ENCODE data around the gene TPST1. TPM values are rescaled to one million over a fixed set of nuclear protein-coding genes. Genes with fewer than 3 reads are reported as not detected.

The TPST1 gene
- total and polyA plus RNA-seq, 2 of the 8 experiments (the other 6 are each of a cell fraction or from before 2014, with no cell fraction given): 8.2 to 18.4 TPM

DNA sequence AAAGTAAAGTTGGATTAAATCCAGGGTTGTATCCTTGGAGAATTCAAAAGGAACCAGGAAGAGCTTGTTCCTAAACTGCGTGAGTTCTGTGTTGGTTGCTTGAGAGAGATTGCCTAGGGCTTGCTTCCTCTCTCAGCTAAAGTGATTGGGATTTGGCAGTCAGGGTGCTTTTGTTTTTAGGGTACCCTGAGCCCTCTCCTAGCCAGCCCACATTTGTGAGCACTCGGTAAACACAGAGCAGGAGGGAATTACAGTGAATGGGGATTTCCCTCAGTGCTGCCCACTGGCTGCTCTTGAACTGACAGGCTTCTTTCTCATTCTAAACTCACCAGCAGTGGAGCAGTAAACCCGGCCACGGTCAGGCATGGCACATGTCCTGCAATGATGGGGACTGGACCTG lies 146.9 kb downstream of the TPST1 start:
- no peak overlapping the region for H3K4me3 ChIP-seq (ENCODE audit: extremely low read depth in 1 of 4, insufficient read depth in 2 of 4, low read depth in 3 of 4, low read length in 4 of 4)
- H3K4me2 ChIP-seq (ENCODE audit: insufficient read depth in 1 of 2, low read depth in 2 of 2, low read length in 2 of 2): peak overlapping the region; percentile 15 to 24; a peak in 1 of 4 replicates
- no peak overlapping the region for H4K5ac ChIP-seq (ENCODE audit: insufficient read length, low read depth, low read length)
- no peak overlapping the region for H3K18ac ChIP-seq (ENCODE audit: extremely low read depth, low read length)
- no peaks in the 10 kb centered on the region for H4K20me1 ChIP-seq (replicated peaks in 1 of 2; ENCODE audit: control insufficient read depth in 1 of 2, insufficient read depth in 2 of 2, low read length in 2 of 2)
- no peak overlapping the region for H2BK120ac ChIP-seq (replicated peaks; ENCODE audit: low read depth, low read length)
- no peak overlapping the region for H2AFZ ChIP-seq (ENCODE audit: low read length)
- H3K14ac ChIP-seq (ENCODE audit: insufficient read length): no peak overlapping the region
- no peaks in the 10 kb centered on the region for H3K9me3 ChIP-seq (ENCODE audit: insufficient read depth in 2 of 2, low read depth in 1 of 2, low read length in 1 of 2)
- TF ChIP-seq HDAC2 (IDR thresholded peaks at IDR 0.05; ENCODE audit: borderline replicate concordance in 1 of 2, low read depth in 2 of 2, low read length in 2 of 2) (0 out of 4 replicates have a peak, but pooled peaks of 1 of the 2 experiments have one; percentile 34), RAD21 (IDR thresholded peaks at IDR 0.05 in 1 of 2, conservative IDR thresholded peaks at IDR 0.05 in 1 of 2; ENCODE audit: low read depth in 2 of 2, low read length in 2 of 2) (0 out of 4 replicates have a peak, but pooled peaks of 1 of the 2 experiments have one; percentile 10), SAP30 (IDR thresholded peaks at IDR 0.05; ENCODE audit: insufficient read depth, insufficient replicate concordance, low read length) (peak; percentile 38), POLR2A (IDR thresholded peaks at IDR 0.05; ENCODE audit: control extremely low read depth in 1 of 2, low read depth in 2 of 2, low read length in 2 of 2) (no peak), TAF1 (IDR thresholded peaks at IDR 0.05; ENCODE audit: low read depth, low read length) (0 out of 2 replicates have a peak, but pooled peaks have one; percentile 28)
- TF ChIP-seq, protein P1, sequence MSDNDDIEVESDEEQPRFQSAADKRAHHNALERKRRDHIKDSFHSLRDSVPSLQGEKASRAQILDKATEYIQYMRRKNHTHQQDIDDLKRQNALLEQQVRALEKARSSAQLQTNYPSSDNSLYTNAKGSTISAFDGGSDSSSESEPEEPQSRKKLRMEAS (IDR thresholded peaks at IDR 0.05): peak; percentile 50; the same call in 1 of the 2 replicates
- ChIA-PET CTCF (ENCODE audit: partially characterized antibody) (interaction anchor here (0.7 kb wide), 1 partner anchor 267 kb away, joined by 3 read pairs; no protein-coding TSS in a partner anchor), POLR2A (ENCODE audit: partially characterized antibody) (interaction anchor here (0.8 to 1.5 kb wide), 2 partner anchors 9 to 19 kb away, joined by 3 to 4 read pairs; no protein-coding TSS in a partner anchor)
- H3K4me1 ChIP-seq (replicated peaks in 1 of 4; ENCODE audit: control insufficient read depth in 3 of 4, insufficient read depth in 4 of 4, low read length in 3 of 4): peaks cover 0 to 5% (median 2%) of the 10 kb centered on the region in 4 experiments; a peak in 2 of 7 replicates
- H3K27ac ChIP-seq (ENCODE audit: low read depth, low read length): peak overlapping the region; percentile 37; the same call in 1 of the 2 replicates
- FAIRE-seq: peak; percentile 28
- H2BK5ac ChIP-seq (ENCODE audit: low read depth, low read length): no peak overlapping the region
- H3K23me2 ChIP-seq (ENCODE audit: low read depth, low read length): no peaks in the 10 kb centered on the region
- H3K23ac ChIP-seq (ENCODE audit: insufficient read length): no peak overlapping the region
- H3K27me3 ChIP-seq (replicated peaks in 1 of 4; ENCODE audit: control insufficient read depth in 3 of 4, extremely low read depth in 1 of 4, insufficient read depth in 3 of 4, low read length in 3 of 4): no peaks in the 10 kb centered on the region
- DNase-seq (ENCODE audit: low read depth in 1 of 2, low spot score in 2 of 2): peak in 1 of 2 experiments; percentile 41
- no peak overlapping the region for H2BK12ac ChIP-seq (ENCODE audit: low read depth, low read length)
- WGBS, 2 experiments (ENCODE audit: extremely low coverage in 1 of 2, insufficient coverage in 1 of 2, insufficient read length in 1 of 2, insufficient replicate concordance in 2 of 2, low coverage in 1 of 2, low lambda C conversion rate in 2 of 2, missing lambda C conversion rate in 1 of 2): 27% methylated on average over 4 of the region's 4 CpGs; no CpG with 5 or more reads in 1 of the 2 experiments
- H3K79me2 ChIP-seq (ENCODE audit: control insufficient read depth in 1 of 2, insufficient read depth in 2 of 2, low read length in 2 of 2): no peaks in the 10 kb centered on the region
- no peak overlapping the region for H3K4ac ChIP-seq (replicated peaks; ENCODE audit: insufficient read length, low read depth, low read length)
- no peak overlapping the region for H2BK15ac ChIP-seq (ENCODE audit: low read length)
- H2AK5ac ChIP-seq (ENCODE audit: low read depth, low read length): no peak overlapping the region
- H3K79me1 ChIP-seq (ENCODE audit: low read depth, low read length): no peaks in the 10 kb centered on the region
- H2BK20ac ChIP-seq (ENCODE audit: low read length): no peak overlapping the region
- H3K36me3 ChIP-seq (ENCODE audit: control insufficient read depth in 2 of 4, insufficient read depth in 4 of 4, low read length in 3 of 4): no peaks in the 10 kb centered on the region
- no peak overlapping the region for H4K8ac ChIP-seq (ENCODE audit: extremely low read depth, insufficient read depth, low read length)
- H3K9ac ChIP-seq (replicated peaks in 1 of 4; ENCODE audit: extremely low read depth in 1 of 4, low read depth in 3 of 4, low read length in 3 of 4): no peak overlapping the region; a peak in 1 of 7 replicates
- H3K56ac ChIP-seq (replicated peaks; ENCODE audit: insufficient read length, low read depth, low read length): no peak overlapping the region
- H4K91ac ChIP-seq (replicated peaks; ENCODE audit: insufficient read length, low read length): no peak overlapping the region

All from H1 (cell line).